GM18502 (cell line): ENCODE measurements around the gene NLRX1.
A peak's percentile ranks its signal among the peaks of the same experiment; 100 is the strongest.
"Not testable (repeated sequence)": the region's sequence is repeated elsewhere in the genome, so short reads cannot be mapped to it uniquely, and the experiment has no call there.

Experiments used
- ATAC-seq: cut with Tn5 transposase; IDR thresholded peaks from one replicate; pipeline ENCODE4 v1.9.1; 2021; ENCODE audit warnings: mild to moderate bottlenecking; ENCODE audit not compliant: unreplicated experiment, poor library complexity

Gene NLRX1

DNA sequence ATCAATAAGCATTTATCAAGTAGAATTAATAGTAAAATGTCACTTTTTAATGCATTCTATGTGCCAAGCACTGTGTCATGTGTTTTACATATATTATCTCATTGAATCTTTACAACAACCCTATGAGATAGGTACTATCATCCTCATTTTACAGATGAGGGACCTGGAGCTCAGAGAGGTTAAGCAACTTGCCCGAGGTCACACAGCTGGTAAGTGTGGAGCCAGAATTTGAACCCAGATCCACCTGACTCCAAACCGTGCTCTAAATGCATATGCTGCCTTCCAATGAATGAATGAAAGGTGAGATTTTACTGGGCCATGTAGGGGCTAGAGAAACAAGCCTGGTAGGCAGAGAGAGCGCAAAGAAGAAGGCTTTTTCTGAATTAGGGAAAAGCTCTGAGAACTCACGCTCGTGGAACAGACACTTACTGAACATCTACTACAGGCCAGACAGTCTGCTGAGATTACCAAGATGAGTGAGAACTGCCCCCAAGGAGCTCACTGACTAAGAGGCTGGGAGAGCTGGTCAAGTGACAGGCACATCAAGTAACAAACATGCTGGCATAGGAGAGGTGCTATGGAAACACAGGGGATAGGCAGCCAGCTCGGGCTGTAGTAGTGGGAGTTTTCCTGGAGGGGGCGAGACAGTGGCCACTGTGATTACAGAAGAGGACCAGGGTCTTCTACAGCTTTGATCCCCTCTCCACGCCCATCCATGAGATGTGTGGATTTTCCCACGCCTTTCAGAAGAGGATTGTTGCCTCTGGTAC lies 15.3 kb upstream of the NLRX1 start:
- ATAC-seq, result no peak

DNA sequence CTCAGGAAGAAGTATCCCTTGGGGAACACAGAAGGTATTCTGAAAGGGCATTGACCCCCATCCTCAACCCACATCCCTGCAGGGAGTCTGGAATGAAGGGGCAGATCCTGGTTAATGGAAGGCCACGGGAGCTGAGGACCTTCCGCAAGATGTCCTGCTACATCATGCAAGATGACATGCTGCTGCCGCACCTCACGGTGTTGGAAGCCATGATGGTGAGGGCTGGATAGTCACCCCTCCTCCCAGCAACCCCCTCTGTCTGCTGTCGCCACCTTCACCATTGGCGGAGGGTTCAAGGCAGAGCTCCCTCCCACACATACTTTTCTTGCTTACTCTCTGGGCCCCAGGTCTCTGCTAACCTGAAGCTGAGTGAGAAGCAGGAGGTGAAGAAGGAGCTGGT lies 14.3 kb upstream of the NLRX1 start:
- no peak for ATAC-seq

DNA sequence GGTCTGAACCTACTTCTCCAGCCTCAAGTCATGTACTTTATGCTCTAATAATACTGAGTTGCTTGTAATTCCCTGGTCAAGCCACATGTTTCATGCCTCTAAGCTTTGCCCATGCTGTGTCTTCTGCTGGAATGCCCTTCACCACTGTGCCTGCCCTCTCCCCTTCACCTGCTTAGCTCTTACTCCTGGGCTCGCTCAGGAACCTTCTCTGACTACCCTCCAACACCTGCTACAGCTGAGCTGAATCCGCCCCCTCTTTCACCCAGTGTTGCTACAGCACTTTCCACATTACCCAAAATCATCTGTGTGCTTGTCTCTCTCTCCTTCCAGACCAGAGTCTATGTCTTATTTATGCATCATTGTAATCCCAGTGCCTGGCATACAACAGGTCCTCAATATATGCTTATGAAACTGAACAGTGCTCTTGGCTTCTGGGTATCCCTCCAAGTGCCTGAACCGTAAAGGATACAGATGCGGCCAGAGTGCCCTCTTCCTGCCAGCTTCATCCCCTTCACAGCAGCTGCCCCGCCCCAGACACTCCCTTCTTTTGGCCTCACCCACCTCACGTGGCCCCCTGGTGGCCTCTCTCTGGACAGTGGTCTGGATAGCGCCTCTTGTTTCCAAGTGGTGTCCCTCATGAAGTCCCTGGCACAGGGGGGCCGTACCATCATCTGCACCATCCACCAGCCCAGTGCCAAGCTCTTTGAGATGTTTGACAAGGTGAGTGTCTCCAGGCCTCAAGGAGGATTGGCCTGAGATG lies 12.6 kb upstream of the NLRX1 start:
- no peak for ATAC-seq

DNA sequence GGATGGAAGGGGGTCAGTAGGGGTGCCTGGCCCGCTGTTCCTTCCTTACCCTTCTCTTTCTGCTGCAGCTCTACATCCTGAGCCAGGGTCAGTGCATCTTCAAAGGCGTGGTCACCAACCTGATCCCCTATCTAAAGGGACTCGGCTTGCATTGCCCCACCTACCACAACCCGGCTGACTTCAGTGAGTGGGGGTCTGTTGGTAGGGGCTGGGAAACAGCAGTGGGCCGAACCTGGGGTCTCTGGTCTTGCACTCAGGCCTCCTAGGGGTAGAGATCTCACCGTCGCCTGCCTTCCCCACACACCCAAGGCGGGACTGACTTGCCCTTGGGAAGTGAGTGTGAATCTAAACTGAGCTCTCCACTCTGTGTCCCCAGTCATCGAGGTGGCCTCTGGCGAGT lies 12.0 kb upstream of the NLRX1 start:
- no peak for ATAC-seq

DNA sequence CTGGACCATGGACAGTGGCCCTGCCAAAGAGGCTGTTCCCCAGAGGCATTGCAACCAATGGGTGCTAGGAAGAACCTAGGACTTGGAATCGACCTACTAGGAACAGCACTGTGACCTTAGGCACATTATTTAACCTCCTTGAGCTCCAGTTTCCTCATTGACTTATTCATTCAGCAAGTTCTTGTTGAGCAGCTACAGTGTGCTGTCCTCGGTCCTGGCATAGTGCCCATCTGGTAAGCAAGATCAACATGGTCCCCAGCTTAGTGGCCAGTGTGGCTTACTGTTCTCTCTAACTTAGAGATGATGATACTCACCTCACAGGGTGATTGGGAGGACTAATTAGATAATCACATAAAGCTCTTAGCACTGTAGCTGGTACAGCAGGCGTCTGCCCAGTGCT lies 11.5 kb upstream of the NLRX1 start:
- ATAC-seq, result no peak

DNA sequence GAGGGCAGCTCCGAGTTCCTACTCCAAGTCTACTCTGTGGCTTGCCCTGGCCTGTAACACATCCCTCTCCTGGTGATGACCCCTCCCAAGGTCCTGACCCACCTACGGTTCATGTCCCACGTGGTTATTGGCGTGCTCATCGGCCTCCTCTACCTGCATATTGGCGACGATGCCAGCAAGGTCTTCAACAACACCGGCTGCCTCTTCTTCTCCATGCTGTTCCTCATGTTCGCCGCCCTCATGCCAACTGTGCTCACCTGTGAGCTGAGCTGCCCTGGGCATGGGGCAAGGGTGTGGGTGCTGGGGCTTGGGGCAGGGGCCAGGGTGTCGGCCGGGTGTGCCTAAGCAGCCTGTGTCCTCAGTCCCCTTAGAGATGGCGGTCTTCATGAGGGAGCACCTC lies 10.1 kb upstream of the NLRX1 start:
- ATAC-seq, result no peak

DNA sequence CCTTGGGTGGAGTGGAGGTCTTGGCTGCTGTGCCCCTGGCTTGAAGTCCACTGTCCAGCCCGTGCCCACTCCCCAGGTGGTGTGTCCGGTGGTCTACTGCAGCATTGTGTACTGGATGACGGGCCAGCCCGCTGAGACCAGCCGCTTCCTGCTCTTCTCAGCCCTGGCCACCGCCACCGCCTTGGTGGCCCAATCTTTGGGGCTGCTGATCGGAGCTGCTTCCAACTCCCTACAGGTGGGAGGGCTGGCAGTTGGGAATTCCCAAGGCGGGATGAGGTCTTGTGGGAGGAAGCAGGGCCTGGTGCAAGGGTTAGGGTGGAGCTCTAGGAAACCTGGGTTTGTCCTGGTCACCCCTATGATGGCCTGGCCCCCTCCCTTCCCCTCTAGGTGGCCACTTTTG lies 8.4 kb upstream of the NLRX1 start:
- no peak for ATAC-seq

DNA sequence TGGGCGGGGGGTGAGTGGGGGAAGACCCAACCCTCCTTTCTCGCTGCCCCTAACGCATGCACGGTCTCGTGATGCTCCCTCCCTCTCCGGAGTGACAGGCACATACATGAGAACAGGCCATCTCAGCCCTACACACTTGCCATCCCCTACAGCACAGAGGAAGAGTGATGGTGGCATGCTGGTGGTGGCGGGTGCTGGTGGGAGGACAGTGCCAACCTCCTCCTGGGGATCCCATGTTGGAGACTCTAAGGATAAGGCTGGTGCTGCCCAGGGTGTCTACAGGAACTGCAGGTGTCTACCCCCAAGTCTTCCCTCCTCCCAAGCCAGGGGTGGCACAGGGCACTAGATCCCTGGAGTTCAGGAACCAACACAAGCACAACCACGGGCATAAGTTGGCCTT lies 6.7 kb upstream of the NLRX1 start:
- ATAC-seq, result no peak

DNA sequence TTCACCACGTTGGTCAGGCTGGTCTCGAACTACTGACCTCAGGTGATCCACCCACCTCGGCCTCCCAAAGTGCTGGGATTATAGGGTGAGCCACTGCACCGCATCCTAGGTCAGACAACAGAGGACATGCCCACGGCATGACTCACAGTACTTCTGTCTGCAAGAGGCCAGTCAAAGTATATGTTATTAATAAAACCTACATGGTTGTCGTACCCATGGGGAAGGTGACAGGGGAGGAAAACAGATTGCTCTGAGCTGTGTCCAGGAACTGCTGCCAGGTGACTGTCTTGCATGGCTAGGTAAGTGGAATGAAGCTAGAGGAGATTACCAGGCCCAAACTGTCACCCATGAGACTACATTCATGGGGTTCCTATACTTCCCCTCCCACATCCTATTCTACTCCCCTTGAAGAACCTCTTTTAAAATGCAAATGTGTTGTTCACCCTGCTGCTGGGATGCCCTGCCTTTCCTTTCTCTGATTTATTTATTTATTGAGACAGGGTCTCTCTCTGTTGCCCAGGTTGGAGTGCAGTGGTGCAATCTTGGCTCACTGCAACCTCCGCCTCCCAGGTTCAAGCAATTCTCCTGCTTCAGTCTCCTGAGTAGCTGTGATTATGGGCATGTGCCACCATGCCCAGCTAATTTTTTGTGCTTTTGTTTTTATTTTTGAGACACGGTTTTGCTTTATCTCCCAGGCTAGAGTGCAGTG lies 2.0 kb upstream of the NLRX1 start:
- ATAC-seq, result no peak

DNA sequence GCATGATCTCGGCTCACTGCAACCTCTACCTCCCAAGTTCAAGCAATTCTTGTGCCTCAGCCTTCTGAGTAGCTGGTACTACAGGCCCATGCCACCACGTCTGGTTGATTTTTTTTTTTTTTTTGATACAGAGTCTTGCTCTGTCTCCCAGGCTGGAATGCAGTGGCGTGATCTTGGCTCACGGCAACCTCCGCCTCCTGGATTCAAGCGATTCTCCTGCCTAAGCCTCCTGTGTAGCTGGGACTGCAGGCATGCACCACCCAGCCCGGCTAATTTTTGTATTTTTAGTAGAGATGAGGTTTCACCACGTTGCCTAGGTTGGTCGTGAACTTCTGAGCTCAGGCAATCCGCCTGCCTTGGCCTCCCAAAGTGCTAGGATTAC lies 1.5 kb upstream of the NLRX1 start:
- not testable (repeated sequence) for ATAC-seq

DNA sequence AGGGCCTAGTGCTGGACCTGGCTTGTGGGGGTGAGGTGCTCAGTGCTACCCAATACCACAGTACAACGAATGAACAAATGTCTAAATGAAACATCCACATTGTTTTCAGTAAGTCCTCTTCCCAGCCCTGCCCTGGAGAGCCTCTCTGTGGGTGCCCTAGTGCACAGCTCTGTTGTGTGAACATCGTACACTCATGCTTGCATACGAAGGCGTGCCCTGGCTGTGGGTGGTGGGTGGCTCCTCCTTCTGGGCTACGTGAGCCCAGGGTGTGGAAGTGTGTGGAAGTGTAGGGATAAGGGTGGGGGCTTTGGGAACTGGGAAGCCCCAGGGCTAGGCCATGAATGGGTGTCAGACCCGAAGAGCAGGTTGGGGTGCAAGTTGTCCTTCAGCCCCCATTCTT lies 592 bp upstream of the NLRX1 start:
- ATAC-seq, result no peak

DNA sequence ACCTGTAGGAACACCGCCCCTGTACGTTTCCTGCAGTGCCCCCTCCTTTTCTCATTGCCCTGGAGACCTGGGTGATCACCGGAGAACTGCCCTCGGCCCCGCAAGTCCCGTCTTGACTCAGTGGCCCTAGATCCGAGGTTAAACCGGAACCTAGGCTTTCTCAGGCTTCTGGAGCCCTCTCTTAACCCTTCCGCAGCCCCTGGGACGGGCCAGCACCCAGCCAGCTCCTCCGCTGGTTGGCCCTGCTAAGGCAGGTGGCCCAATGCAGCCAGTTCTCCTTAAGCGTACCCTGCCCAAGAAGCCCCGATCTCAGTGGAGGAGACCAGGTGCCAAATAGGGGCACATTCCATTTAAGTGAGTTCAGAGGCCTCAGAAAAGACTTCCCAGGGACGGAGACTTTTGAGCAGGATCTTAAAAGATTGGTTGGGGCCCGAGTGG lies 776 bp downstream of the NLRX1 start:
- peak; percentile 19 for ATAC-seq

DNA sequence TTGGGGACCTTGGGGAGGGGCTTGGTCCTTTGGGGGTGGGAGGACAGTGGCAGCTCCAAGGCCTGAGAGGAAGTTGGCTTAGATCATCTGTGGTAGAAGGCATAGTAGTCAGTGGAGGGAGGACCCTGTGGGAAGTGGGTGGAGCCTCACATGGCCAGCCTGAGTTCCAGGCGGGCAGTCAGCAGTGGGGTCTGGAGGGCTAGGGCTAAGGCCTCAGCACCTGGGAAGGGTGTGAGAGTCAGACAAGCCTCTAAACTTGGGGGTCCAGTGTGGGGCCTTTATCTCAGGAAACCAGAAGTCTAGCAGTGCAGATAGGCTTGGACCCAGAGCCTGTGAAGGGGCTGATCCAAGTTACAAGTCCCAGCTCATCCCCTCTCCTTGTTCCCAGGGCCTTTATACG lies 4.0 kb downstream of the NLRX1 start:
- ATAC-seq, result no peak

DNA sequence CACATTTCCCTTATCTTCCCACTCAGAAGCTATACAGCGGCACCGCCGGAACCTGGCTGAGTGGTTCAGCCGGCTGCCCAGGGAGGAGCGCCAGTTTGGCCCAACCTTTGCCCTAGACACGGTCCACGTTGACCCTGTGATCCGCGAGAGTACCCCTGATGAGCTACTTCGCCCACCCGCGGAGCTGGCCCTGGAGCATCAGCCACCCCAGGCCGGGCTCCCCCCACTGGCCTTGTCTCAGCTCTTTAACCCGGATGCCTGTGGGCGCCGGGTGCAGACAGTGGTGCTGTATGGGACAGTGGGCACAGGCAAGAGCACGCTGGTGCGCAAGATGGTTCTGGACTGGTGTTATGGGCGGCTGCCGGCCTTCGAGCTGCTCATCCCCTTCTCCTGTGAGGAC lies 4.9 kb downstream of the NLRX1 start:
- ATAC-seq, result no peak

DNA sequence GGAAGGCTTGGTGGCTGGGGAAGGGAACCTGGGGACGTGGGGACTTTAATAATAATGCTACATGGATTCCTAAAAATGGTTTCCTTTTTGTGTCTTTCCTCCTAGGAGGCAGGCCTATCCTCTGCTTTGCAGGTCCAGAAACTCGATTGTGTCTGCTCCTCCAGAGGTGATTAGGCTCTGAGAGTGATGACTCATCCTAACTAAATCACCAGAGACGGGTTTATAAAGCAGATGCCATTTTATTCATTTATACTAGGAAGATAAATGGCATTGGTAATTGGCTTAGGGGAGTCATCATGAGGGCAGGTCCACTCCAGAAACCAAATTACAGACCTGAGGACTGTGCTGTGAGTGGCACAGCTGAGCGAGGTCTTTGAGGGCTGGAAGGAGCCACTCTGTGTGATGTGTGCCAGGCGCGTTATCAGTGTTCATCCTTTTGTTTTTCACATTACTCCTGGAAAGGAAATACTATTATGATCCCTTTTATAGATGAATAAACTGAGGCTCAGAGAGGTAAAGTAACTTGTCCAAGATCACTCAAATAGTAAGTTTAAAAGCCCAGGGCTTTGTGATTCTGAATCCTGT lies 7.1 kb downstream of the NLRX1 start:
- no peak for ATAC-seq

DNA sequence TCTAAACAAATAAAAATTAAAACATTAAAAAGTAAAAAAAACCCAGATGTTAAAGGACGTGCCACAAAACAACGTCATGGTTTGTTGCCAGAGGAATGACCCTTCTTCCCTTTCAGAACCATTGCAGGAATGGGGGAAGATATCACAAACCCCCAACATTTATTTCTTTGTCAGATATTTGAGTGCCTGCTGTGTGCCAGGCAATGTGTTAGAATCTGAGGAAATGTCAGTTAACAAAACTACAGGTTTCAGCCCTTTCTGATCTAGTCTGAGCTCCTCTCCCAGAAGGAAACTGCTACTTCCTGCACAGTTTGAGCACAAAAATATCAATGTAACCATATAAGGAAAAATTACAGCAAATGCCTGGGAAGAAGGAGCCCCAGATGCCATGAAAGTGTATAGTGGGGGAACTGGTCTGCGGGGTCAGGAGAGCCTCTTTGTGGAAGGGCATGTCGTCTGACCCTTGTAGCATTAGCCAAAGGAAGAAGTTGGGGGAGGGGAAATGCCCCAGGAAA lies 9.7 kb downstream of the NLRX1 start:
- no peak for ATAC-seq

DNA sequence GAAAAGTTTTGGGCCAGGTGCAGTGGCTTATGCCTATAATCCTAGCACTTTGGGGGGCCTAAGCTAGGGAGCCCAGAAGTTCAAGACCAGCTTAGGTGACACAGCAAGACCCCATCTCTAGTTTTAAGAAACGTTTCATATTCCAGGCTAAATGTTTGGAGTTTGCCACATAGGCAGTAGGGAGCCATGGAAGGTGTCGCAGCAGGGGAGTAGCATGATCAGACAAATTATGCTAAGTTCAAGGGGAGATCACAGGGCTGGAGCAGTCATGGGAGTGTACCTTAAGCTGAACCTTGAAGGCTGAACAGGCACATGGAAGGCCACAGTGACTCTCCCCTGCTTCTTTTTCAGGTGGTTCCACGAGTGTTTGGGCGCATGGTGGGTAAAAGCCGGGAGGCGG lies 10.8 kb downstream of the NLRX1 start:
- no peak for ATAC-seq

DNA sequence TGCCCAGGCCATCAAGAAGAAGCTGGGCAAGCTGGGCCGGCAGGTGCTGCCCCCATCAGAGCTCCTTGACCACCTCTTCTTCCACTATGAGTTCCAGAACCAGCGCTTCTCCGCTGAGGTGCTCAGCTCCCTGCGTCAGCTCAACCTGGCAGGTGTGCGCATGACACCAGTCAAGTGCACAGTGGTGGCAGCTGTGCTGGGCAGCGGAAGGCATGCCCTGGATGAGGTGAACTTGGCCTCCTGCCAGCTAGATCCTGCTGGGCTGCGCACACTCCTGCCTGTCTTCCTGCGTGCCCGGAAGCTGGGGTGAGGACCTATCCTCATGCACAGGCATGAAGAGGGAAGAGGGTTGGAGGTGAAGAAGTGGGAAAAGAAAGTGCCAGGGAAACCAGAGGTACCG lies 11.5 kb downstream of the NLRX1 start:
- no peak for ATAC-seq

DNA sequence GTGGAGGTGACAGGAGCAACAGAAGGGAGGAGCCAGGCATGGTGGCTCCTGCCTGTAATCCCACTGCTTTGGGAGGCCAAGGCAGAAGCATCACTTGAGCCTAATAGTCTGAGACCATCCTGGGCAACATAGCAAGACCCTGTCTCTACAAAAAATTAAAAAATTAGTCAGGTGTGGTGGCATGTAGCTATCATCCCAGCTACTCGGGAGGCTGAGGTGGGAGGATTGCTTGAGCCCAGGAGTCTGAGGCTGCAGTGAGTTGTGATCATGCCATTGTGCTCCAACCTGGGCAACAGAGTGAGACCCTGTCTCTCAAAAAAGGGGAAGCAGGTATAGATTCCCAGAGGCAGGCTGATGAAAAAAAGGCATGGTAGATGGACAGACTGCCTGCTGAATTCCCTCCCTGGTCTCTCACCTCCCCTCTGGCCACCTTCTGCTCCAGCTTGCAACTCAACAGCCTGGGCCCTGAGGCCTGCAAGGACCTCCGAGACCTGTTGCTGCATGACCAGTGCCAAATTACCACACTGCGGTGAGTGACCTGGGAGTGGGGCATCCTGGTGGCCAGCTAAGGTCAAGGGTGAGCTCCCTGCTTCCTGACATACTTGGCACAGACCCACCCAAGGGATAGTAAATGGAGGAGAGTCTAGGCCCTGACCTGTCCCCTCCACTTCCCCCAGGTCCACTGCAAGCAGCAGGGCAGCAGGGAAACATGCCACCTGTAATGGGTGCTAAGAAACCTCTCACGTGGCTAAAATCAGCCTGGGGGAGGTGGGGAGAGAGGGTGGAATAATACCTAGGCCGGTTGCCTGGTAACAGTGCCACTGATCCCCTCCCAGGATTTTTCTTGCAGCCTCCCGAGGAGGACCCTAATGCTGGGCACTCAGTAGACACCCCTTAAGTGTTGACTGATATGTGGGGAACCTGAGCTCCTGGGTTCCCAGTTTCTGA lies 12.5 kb downstream of the NLRX1 start:
- no peak for ATAC-seq
